Limb (tissue), 2 donors: Measurements from ENCODE around the gene HIVEP3.

ENCODE experiments used
- DNase-seq, 2 donors: peaks; one replicate each; pipeline ENCODE4 v3.0.0-alpha.2; 2016; ENCODE audit errors: extremely low spot score in 2 of 2

Gene HIVEP3

GRCh38 chr1:41535716-41536115, 383.0 kb downstream of the HIVEP3 start:
- DNase-seq: no peak

- DNase-seq: no peak
Measured at GRCh38 chr1:41535276-41535675, 383.4 kb downstream of the HIVEP3 start.

GRCh38 chr1:41534181-41535076, 384.3 kb downstream of the HIVEP3 start:
- no peak for DNase-seq

GRCh38 chr1:41533731-41534080, 385.0 kb downstream of the HIVEP3 start:
- DNase-seq: no peak

- no peak for DNase-seq
Measured at GRCh38 chr1:41533016-41533730, 385.5 kb downstream of the HIVEP3 start.

GRCh38 chr1:41532206-41532975, 386.3 kb downstream of the HIVEP3 start:
- DNase-seq: no peak

- DNase-seq: no peak
Measured at GRCh38 chr1:41530411-41530810, 388.3 kb downstream of the HIVEP3 start.

GRCh38 chr1:41529621-41530395, 388.9 kb downstream of the HIVEP3 start:
- DNase-seq: no peak

GRCh38 chr1:41528726-41529605, 389.8 kb downstream of the HIVEP3 start:
- DNase-seq: no peak

- no peak for DNase-seq
Measured at GRCh38 chr1:41528106-41528505, 390.6 kb downstream of the HIVEP3 start.

GRCh38 chr1:41526956-41527561, 391.7 kb downstream of the HIVEP3 start:
- DNase-seq: no peak

GRCh38 chr1:41525891-41526587, 392.7 kb downstream of the HIVEP3 start:
- no peak for DNase-seq

GRCh38 chr1:41524676-41525675, 393.7 kb downstream of the HIVEP3 start:
- no peak for DNase-seq

- no peak for DNase-seq
Measured at GRCh38 chr1:41523949-41524675, 394.6 kb downstream of the HIVEP3 start.

- DNase-seq: no peak
Measured at GRCh38 chr1:41523071-41523470, 395.7 kb downstream of the HIVEP3 start.

- DNase-seq: no peak
Measured at GRCh38 chr1:41521766-41522165, 397.0 kb downstream of the HIVEP3 start.
